ENCODE results near the gene RPS2.

The RPS2 gene

GRCh38 chr16:2008009-2008526, 43.4 kb upstream of the RPS2 start:
- DNase-seq (ENCODE audit: low read depth in 2 of 2) = peak; percentile 68 to 77
- TF ChIP-seq, protein P1, sequence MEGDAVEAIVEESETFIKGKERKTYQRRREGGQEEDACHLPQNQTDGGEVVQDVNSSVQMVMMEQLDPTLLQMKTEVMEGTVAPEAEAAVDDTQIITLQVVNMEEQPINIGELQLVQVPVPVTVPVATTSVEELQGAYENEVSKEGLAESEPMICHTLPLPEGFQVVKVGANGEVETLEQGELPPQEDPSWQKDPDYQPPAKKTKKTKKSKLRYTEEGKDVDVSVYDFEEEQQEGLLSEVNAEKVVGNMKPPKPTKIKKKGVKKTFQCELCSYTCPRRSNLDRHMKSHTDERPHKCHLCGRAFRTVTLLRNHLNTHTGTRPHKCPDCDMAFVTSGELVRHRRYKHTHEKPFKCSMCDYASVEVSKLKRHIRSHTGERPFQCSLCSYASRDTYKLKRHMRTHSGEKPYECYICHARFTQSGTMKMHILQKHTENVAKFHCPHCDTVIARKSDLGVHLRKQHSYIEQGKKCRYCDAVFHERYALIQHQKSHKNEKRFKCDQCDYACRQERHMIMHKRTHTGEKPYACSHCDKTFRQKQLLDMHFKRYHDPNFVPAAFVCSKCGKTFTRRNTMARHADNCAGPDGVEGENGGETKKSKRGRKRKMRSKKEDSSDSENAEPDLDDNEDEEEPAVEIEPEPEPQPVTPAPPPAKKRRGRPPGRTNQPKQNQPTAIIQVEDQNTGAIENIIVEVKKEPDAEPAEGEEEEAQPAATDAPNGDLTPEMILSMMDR (IDR thresholded peaks at IDR 0.05; ENCODE audit: low read depth, low read length) = no peak
- H3K4me3 ChIP-seq (replicated peaks in 1 of 2; ENCODE audit: low read depth in 2 of 2, low read length in 2 of 2) = peak overlapping the region; percentile 63 to 79

- TF ChIP-seq, protein P1 (IDR thresholded peaks at IDR 0.05; ENCODE audit: low read depth, low read length) = no peak
- peak overlapping the region in 1 of 2 donors; percentile 79 for H3K4me3 ChIP-seq (replicated peaks in 1 of 2; ENCODE audit: low read depth in 2 of 2, low read length in 2 of 2)
- no peak for DNase-seq (ENCODE audit: low read depth in 2 of 2)
Observed at GRCh38 chr16:2007081-2007836, 42.6 kb upstream of the RPS2 start.

GRCh38 chr16:2006317-2006716, 41.7 kb upstream of the RPS2 start:
- TF ChIP-seq, protein P1 (IDR thresholded peaks at IDR 0.05; ENCODE audit: low read depth, low read length) = no peak
- DNase-seq (ENCODE audit: low read depth in 2 of 2) = no peak
- H3K4me3 ChIP-seq (replicated peaks in 1 of 2; ENCODE audit: low read depth in 2 of 2, low read length in 2 of 2) = no peak overlapping the region

GRCh38 chr16:2005646-2006045, 41.0 kb upstream of the RPS2 start:
- DNase-seq (ENCODE audit: low read depth in 2 of 2) = no peak
- no peak overlapping the region for H3K4me3 ChIP-seq (replicated peaks in 1 of 2; ENCODE audit: low read depth in 2 of 2, low read length in 2 of 2)
- TF ChIP-seq, protein P1 (IDR thresholded peaks at IDR 0.05; ENCODE audit: low read depth, low read length) = no peak

DNA sequence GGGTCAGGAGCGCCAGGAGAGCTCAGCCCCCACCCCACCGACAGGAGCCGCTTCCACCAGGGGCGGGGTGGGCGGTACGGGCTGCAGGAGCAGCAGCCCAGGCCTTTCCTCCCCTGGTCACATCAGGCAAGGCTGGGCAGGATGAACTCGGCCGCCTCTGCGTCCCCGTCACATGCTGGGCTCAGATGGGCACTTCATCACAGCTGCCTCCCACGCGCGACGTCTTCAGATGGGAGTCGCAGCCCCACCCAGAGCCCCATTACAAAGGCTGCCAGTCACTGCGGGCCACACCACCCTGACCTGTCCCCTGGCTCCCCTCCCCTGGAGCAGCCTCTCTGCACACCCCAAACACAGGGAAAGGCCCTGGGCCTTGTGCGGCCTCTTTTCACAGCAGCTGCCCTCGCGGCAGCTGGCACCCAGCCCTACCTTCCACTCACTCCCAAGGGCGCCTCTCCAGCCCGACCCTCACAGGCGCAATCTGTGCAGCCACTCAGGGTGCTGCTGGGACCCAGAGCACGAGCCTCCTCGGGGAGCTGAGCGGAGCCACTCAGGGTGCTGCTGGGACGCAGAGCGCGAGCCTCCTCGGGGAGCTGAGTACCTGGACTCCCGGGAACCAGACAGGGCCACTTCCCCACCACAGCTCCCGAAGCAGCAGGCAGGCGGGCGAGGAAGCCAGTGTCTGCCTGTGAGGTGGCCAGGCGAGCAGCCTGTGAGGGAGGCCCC, 40.3 kb upstream of the RPS2 start:
- no peak overlapping the region for H3K4me3 ChIP-seq (replicated peaks in 1 of 2; ENCODE audit: low read depth in 2 of 2, low read length in 2 of 2)

DNA sequence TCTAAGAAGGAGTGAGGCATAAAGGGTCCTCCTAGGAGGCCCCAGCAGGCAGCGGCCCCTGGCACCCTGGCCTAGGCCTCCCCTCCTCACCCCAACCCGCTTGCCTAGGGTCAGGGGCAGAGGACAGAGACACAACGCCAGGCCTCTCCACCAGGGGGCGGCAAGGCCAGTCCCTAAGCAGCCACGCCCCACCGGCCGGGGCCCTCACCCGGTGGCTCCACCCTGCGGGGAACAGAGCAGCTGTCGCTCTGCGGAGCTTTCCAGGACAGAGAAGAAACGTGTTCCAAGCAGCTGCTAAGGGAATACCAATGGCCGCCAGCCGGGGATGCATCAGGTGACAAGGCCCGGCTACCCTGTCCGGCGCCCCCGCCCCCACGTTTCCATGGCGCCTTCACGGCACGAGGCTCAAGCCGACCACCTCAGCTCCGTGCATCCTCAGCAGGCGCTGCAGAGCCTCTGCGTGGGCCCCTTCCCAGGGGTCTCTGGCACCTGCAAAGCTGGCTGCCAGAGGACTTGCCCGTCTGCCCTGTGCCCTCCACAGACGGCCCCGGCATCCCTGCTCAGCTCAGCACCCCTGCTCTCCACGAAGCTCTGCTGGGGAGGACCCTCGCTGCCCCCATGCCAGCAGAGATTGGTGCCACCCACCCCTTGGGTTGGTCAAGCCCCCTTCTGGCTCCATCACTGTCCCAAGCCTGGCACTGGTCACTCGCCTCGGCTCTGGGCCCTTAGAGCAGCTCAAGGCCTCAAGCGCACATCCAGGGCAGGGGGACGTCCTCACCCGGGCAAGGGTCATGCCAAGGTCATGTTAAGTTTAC, 39.4 kb upstream of the RPS2 start:
- TF ChIP-seq, protein P1 (IDR thresholded peaks at IDR 0.05; ENCODE audit: low read depth, low read length) = peak; percentile 98
- peak overlapping the region in 1 of 2 donors; percentile 4 for H3K4me3 ChIP-seq (replicated peaks in 1 of 2; ENCODE audit: low read depth in 2 of 2, low read length in 2 of 2)
- peak; percentile 87 for DNase-seq (ENCODE audit: low read depth in 2 of 2)

More for the DNA sequence above, 40.3 kb upstream of the RPS2 start:
- DNase-seq (ENCODE audit: low read depth in 2 of 2) = no peak
- TF ChIP-seq, protein P1 (IDR thresholded peaks at IDR 0.05; ENCODE audit: low read depth, low read length) = no peak

Data from cardiac fibroblast (primary cell).